HG02885 (cell line): Measurements from ENCODE around the gene CDH18.

ENCODE experiments used
- ATAC-seq: cut with Tn5 transposase; IDR thresholded peaks from one replicate; pipeline ENCODE4 v1.9.1; 2021; ENCODE audit warnings: mild to moderate bottlenecking; ENCODE audit not compliant: unreplicated experiment, poor library complexity

The CDH18 gene, protein sequence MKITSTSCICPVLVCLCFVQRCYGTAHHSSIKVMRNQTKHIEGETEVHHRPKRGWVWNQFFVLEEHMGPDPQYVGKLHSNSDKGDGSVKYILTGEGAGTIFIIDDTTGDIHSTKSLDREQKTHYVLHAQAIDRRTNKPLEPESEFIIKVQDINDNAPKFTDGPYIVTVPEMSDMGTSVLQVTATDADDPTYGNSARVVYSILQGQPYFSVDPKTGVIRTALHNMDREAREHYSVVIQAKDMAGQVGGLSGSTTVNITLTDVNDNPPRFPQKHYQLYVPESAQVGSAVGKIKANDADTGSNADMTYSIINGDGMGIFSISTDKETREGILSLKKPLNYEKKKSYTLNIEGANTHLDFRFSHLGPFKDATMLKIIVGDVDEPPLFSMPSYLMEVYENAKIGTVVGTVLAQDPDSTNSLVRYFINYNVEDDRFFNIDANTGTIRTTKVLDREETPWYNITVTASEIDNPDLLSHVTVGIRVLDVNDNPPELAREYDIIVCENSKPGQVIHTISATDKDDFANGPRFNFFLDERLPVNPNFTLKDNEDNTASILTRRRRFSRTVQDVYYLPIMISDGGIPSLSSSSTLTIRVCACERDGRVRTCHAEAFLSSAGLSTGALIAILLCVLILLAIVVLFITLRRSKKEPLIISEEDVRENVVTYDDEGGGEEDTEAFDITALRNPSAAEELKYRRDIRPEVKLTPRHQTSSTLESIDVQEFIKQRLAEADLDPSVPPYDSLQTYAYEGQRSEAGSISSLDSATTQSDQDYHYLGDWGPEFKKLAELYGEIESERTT

DNA sequence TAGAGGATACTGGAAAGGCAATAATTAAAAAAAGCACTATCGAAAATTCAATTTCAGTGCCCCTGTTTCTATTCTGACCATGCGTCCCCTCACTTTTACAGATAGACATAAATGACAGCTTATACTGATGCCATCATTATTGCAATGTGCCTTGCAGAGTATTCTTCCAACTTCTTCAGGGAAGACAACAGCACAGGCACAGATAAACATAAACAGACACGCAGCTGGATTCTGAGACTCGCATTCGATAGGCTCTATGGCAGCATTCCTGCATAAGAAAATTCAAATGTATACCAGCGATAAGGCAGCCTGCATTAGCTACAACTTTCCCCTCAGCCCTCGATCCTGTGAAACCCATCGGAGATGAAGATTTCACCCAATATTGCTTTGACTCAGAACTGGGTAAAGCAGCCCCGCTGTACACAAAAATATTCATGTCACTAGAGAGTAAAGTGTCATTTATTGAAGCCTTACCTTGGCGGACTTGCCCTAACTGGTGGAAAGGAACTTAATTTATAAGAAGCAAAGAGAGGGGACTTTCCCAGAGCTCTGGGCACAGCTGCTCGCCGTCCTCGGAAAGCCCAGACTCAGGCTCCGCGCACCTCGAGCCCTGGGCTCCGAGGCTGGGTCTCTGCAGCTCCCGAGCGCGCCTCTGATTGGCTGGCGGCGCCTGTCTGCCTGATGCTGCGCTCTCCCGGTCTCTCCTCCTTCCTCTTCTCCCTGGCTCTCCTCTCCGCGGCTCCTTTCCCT, at the start of gene CDH18:
TSS of gene CDH18 (minus strand) at position 589 of the 750 bp plus-strand sequence. CDS start 149,214 bp downstream, outside the sequence.
- peak; percentile 54 for ATAC-seq

- no peak for ATAC-seq
Measured at GRCh38 chr5:20034717-20035116, 46.7 kb upstream of the CDH18 start.

- ATAC-seq: no peak
Measured at GRCh38 chr5:20033881-20034280, 45.9 kb upstream of the CDH18 start.

DNA sequence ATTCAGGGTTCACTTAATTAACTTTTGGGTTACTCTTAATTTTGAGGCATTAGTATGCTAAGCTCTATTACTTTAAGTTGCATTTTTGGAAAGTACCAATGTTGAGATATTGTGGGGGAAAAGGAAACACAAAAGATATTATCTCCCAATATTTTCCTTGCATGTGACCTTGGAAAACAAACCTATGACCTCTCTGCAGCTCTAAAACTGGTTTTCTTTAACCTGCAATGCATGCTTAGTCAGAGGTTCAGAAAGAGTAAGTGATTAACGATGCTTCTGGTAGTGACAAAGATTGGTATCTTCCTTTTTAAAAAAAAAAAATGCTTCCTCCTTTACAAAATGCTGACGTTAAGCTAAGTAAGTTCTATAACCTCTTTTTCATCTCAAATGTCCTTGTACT, 44.9 kb upstream of the CDH18 start:
- no peak for ATAC-seq

- no peak for ATAC-seq
Measured at GRCh38 chr5:20030125-20030524, 42.1 kb upstream of the CDH18 start.

DNA sequence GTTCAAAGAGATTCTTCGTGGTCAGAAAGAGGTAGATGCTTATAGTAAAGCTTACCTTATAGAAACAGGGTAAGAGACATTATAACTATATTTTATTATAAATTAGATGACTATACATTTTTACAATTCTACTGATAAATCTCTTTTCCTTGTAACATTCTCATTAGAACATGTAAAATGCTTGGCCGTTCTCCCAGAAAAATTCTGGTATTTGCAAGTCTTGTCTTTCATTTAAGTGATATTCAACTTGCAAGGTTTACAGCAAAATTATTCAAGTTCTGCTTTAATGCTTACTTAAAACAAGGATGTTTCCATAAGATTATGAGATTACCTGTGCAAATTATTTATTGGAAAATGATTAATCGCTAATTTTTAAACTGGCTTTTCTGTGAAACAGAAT, 41.3 kb upstream of the CDH18 start:
- no peak for ATAC-seq

DNA sequence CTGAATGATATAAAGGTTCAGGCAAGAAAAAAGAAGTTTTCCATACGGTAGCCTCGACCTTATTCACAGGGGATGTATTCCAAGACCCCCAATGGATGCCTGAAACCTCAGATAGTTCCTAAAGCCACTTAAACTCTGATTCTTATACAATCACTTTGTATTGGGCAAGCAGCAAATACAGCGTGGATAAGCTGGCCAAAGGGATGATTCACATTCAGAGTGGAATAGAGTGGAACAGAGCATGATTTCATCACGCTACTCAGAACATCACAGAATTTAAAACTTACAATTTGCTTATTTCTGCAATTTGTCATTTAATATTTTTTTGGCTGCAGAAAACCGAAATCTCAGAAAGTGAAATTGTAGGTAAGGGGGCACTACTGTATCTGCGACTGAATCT, 40.5 kb upstream of the CDH18 start:
- ATAC-seq: no peak

DNA sequence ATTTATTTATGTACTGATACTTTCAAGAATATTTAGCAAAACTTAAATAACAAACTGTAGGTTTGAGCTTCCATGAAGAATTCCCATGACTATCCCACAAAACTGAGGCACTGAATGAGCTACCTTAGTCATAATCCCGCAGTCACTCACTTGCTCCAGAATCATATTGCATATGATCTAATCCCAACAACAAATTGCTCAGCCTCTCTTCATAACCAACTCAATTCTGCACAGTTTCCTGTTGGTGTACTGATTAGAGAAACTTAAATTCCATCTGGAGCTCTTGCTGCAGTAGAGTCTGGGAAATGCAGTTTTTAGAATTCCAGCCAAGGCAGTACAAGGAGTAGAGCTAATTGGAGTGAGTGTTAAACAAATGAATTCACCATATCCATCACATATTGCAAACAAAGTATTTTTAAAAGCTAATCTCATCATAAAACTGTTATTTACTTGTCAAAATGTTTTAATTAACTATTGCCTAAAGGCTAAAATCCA, 35.7 kb upstream of the CDH18 start:
- no peak for ATAC-seq

GRCh38 chr5:20020247-20020646, 32.2 kb upstream of the CDH18 start:
- ATAC-seq: no peak

- ATAC-seq: no peak
Measured at GRCh38 chr5:20017021-20017420, 29.0 kb upstream of the CDH18 start.

GRCh38 chr5:20000416-20000815, 12.4 kb upstream of the CDH18 start:
- ATAC-seq: no peak

DNA sequence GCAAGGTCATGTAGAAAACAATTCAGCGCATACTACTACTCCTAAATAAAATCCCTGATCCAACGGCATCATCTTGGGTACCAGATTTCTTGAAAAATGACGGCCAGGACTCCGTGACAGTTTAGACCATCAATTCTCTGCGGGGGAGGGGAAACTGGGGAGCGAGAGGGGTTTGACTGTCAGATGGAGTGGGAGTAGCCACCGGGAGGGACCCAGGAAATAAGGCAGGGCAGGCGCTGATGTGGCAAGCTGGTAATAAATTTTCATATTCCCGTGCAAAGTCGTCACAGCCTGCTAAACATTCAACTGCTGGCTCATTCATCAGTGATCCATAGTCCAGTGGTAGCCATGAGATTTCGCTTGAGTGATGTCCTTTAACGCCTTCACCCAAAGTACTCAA, 457 bp upstream of the CDH18 start:
- ATAC-seq: no peak

- ATAC-seq: no peak
Measured at GRCh38 chr5:19986806-19987205, 1.2 kb downstream of the CDH18 start.

GRCh38 chr5:19986031-19986619, 1.9 kb downstream of the CDH18 start:
- no peak for ATAC-seq

- ATAC-seq: no peak
Measured at GRCh38 chr5:19978476-19978875, 9.5 kb downstream of the CDH18 start.

GRCh38 chr5:19977099-19977498, 10.9 kb downstream of the CDH18 start:
- no peak for ATAC-seq

- ATAC-seq: no peak
Measured at GRCh38 chr5:19975795-19976194, 12.2 kb downstream of the CDH18 start.

DNA sequence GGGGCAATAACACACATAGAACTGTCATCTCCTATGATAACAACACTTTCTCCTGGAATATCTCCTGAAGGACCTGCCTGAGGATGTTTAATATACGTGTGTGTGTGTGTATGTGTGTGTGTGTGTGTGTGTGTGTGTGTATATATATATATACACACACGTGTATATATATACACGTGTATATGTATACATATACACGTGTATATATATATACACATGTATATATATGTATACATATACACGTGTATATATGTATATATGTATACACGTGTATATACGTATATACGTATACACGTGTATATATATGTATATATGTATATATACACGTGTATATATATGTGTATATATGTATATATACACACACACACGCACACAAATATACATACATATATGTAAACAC, 27.5 kb downstream of the CDH18 start:
- ATAC-seq: no peak

- no peak for ATAC-seq
Measured at GRCh38 chr5:19959830-19960384, 28.1 kb downstream of the CDH18 start.

DNA sequence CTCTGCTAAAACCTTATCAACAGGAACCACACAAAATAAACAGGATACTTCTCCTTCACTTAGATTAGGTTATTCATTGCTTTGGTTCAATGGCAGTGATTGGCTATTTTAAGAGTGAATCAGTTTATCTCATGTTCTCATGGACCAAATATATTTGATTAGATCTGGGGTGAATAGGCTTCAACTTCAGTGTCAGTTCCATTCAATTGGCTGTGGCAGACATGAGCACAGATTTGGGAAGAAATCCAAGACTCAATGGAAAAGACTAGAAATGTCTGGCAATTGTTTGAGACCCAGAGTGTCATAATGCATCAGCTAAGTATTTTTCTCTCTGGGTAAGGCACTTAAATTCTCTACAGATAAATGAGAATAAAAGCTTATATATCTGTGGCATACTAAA, 37.1 kb downstream of the CDH18 start:
- ATAC-seq: no peak
